ENCODE data around the gene CKAP2.

GRCh38 chr13:52450012-52450792 lies 5.1 kb upstream of the CKAP2 start, which contains the start of gene VPS36:
- TF ChIP-seq CTCF (IDR thresholded peaks at IDR 0.05 in 8 of 11, conservative IDR thresholded peaks at IDR 0.05 in 3 of 11) (peak; percentile 97 to 100 (median 100)), POLR2A (IDR thresholded peaks at IDR 0.05) (peak in 2 of 3 donors; percentile 54 to 55)
